ENCODE results near the gene CCM2. TPM values are rescaled to one million over a fixed set of nuclear protein-coding genes. Genes with fewer than 3 reads are reported as not detected.

Gene CCM2
- total RNA-seq, 1 experiment from 2014 or later: 62.9 TPM

- H3K9me3 Mint-ChIP-seq (ENCODE audit: low read depth, unreplicated experiment): no peaks in the 10 kb centered on the region
- intact Hi-C loops (cut with micrococcal nuclease; ENCODE audit: unreplicated experiment): no loop called here
Measured at GRCh38 chr7:44958645-44959344, 41.2 kb upstream of the CCM2 start.

DNA sequence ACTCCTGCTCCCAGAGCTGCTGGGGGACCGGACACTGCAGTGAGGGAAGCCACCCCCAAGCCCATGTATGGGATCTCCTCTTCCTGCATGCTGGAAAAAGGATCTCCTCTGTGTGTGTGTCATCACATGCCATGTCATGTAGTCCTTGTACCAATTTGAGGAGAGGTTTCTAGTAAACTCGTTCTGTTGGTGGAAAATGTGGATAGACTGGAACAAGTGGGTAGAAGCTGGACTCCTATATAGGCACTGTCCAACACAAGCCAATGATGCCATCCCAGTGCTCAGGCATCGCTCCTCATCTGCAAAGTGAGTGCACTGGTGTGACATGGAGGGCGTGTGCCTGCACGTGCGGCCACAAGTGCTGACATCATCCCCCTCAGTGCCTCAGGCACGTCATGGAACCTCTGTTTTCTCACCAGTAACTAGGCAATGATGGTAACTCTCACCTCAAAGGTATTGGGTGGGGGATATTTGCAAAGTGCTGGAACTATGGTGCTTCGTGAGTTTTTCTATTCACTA is 40.5 kb upstream of the CCM2 start:
- DNase-seq: no peak
- H3K4me3 Mint-ChIP-seq (ENCODE audit: low read depth, unreplicated experiment): no peak overlapping the region
- H3K27ac Mint-ChIP-seq (ENCODE audit: unreplicated experiment): no peak overlapping the region
- H3K9me3 Mint-ChIP-seq (ENCODE audit: low read depth, unreplicated experiment): no peaks in the 10 kb centered on the region
- no peaks in the 10 kb centered on the region for H3K36me3 Mint-ChIP-seq (ENCODE audit: insufficient read depth, unreplicated experiment)
- BruUV-seq (replicated peaks): no TSS peak
- TF ChIP-seq, protein P1, sequence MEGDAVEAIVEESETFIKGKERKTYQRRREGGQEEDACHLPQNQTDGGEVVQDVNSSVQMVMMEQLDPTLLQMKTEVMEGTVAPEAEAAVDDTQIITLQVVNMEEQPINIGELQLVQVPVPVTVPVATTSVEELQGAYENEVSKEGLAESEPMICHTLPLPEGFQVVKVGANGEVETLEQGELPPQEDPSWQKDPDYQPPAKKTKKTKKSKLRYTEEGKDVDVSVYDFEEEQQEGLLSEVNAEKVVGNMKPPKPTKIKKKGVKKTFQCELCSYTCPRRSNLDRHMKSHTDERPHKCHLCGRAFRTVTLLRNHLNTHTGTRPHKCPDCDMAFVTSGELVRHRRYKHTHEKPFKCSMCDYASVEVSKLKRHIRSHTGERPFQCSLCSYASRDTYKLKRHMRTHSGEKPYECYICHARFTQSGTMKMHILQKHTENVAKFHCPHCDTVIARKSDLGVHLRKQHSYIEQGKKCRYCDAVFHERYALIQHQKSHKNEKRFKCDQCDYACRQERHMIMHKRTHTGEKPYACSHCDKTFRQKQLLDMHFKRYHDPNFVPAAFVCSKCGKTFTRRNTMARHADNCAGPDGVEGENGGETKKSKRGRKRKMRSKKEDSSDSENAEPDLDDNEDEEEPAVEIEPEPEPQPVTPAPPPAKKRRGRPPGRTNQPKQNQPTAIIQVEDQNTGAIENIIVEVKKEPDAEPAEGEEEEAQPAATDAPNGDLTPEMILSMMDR (IDR thresholded peaks at IDR 0.05; ENCODE audit: unreplicated experiment): no peak
- no peaks in the 10 kb centered on the region for H3K4me1 Mint-ChIP-seq (ENCODE audit: low read depth, unreplicated experiment)
- intact Hi-C loops (cut with micrococcal nuclease; ENCODE audit: unreplicated experiment): no loop called here
- CTCF ChIA-PET: no interaction called here
- peaks cover 22% of the 10 kb centered on the region for H3K27me3 Mint-ChIP-seq (ENCODE audit: unreplicated experiment)

More at GRCh38 chr7:44958645-44959344, 41.2 kb upstream of the CCM2 start:
- H3K27ac Mint-ChIP-seq (ENCODE audit: unreplicated experiment): no peak overlapping the region
- H3K4me3 Mint-ChIP-seq (ENCODE audit: low read depth, unreplicated experiment): no peak overlapping the region
- peaks cover 26% of the 10 kb centered on the region for H3K27me3 Mint-ChIP-seq (ENCODE audit: unreplicated experiment)
- no TSS peak for BruUV-seq (replicated peaks)
- no peaks in the 10 kb centered on the region for H3K36me3 Mint-ChIP-seq (ENCODE audit: insufficient read depth, unreplicated experiment)
- TF ChIP-seq, protein P1 (IDR thresholded peaks at IDR 0.05; ENCODE audit: unreplicated experiment): no peak
- no peaks in the 10 kb centered on the region for H3K4me1 Mint-ChIP-seq (ENCODE audit: low read depth, unreplicated experiment)
- CTCF ChIA-PET: no interaction called here
- DNase-seq: no peak

DNA sequence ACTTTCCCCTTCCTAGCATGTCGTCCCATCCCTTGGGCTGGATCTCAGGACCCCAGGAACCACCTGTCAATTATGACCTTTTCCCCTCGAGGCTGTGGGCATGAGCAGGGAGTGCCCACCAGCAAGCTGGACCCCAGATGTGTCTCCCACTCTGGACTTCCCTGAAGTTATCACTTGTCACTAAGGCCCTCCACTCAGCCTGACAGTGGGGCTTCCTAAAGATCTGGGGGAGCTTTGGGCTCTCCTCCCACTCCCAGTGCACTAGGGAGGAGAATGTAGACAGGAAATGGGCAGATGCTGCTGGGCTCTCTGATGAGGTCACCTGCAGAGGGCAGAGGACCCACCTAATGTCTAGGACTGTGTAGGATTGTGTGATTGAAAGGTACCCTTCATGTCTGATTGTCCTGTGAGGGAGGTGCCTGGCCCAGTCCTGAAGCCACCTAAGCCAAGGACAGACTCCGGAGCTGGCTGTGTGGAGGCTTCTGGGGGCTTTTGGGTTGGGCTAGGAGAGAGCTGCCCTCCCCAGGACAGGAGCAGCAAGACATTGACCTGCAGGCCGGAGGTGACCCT is 39.9 kb upstream of the CCM2 start:
- intact Hi-C loops (cut with micrococcal nuclease; ENCODE audit: unreplicated experiment): no loop called here
- Mint-ChIP-seq H3K36me3 (ENCODE audit: insufficient read depth, unreplicated experiment) (no peaks in the 10 kb centered on the region), H3K9me3 (ENCODE audit: low read depth, unreplicated experiment) (no peaks in the 10 kb centered on the region), H3K27me3 (ENCODE audit: unreplicated experiment) (peaks cover 22% of the 10 kb centered on the region), H3K4me3 (ENCODE audit: low read depth, unreplicated experiment) (no peak overlapping the region), H3K27ac (ENCODE audit: unreplicated experiment) (no peak overlapping the region), H3K4me1 (ENCODE audit: low read depth, unreplicated experiment) (no peaks in the 10 kb centered on the region)
- CTCF ChIA-PET: interaction anchor here (0.6 kb wide), 1 partner anchor 9 kb away, joined by 3 read pairs; no protein-coding TSS in a partner anchor
- BruUV-seq (replicated peaks): no TSS peak
- TF ChIP-seq, protein P1 (IDR thresholded peaks at IDR 0.05; ENCODE audit: unreplicated experiment): no peak
- no peak for DNase-seq

- no peaks in the 10 kb centered on the region for H3K36me3 Mint-ChIP-seq (ENCODE audit: insufficient read depth, unreplicated experiment)
- TF ChIP-seq, protein P1 (IDR thresholded peaks at IDR 0.05; ENCODE audit: unreplicated experiment): no peak
- BruUV-seq (replicated peaks): no TSS peak
- no peaks in the 10 kb centered on the region for H3K4me1 Mint-ChIP-seq (ENCODE audit: low read depth, unreplicated experiment)
- H3K27ac Mint-ChIP-seq (ENCODE audit: unreplicated experiment): no peak overlapping the region
- H3K27me3 Mint-ChIP-seq (ENCODE audit: unreplicated experiment): peaks cover 22% of the 10 kb centered on the region
- no peaks in the 10 kb centered on the region for H3K9me3 Mint-ChIP-seq (ENCODE audit: low read depth, unreplicated experiment)
- intact Hi-C loops (cut with micrococcal nuclease; ENCODE audit: unreplicated experiment): no loop called here
- no peak for DNase-seq
- CTCF ChIA-PET: interaction anchor here (0.7 to 1.3 kb wide), 4 partner anchors 11 to 1092 kb away, joined by 4 to 6 read pairs (median 4); no protein-coding TSS in a partner anchor
- H3K4me3 Mint-ChIP-seq (ENCODE audit: low read depth, unreplicated experiment): peak overlapping the region; percentile 68
Measured at GRCh38 chr7:44961844-44962482, 38.0 kb upstream of the CCM2 start.
